ENCODE data around the gene SLC25A24.
"Not testable (repeated sequence)": the region's sequence is repeated elsewhere in the genome, so short reads cannot be mapped to it uniquely, and the experiment has no call there.

Gene SLC25A24

DNA sequence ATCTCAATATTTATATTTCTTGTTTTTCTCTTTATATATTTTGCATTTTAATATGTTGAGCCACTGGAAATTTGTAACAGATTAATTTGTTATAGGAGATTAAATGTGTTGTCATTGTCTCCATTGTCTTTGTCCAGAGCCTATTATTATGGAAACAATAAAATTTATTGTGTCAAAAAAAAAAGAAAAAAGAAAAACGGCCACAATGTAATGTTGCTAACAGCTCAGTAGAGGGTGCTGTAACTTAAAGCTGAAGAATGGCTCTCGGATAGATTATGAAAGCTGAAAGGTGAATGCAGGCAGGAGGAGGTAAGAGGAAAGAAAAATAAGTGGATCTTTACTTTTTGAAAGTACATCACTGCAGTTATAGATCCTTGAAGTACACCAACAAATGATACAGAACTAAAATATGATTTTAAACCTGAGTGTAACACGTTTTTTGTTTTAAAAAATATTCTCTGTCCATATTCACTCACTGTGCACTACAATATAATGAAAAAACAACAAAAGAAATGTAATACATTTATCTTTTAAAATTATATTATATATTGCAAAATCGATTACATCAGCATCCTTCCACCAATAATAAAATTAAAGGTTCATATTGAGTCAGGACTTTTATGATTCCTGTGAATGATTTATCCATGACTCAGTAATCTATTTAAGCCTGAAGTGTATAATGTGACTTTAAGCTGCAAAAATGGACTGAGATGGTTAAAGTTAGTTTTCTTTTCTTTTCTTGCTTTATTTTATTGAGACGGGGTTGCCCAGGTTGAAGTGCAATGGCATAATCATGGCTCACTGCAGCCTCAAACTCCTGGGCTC lies 14.7 kb upstream of the SLC25A24 start:
- H3K36me3 ChIP-seq (replicated peaks); H3K4me3 ChIP-seq (ENCODE audit: low read depth, low read length); H3K27ac ChIP-seq; H3K27me3 ChIP-seq (replicated peaks); DNase-seq; in situ Hi-C loops (cut with HindIII; ENCODE audit: low pct_ligation_motif_present, low sequenced_read_pairs): not testable (repeated sequence)
- TF ChIP-seq, protein P1, sequence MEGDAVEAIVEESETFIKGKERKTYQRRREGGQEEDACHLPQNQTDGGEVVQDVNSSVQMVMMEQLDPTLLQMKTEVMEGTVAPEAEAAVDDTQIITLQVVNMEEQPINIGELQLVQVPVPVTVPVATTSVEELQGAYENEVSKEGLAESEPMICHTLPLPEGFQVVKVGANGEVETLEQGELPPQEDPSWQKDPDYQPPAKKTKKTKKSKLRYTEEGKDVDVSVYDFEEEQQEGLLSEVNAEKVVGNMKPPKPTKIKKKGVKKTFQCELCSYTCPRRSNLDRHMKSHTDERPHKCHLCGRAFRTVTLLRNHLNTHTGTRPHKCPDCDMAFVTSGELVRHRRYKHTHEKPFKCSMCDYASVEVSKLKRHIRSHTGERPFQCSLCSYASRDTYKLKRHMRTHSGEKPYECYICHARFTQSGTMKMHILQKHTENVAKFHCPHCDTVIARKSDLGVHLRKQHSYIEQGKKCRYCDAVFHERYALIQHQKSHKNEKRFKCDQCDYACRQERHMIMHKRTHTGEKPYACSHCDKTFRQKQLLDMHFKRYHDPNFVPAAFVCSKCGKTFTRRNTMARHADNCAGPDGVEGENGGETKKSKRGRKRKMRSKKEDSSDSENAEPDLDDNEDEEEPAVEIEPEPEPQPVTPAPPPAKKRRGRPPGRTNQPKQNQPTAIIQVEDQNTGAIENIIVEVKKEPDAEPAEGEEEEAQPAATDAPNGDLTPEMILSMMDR (IDR thresholded peaks at IDR 0.05; ENCODE audit: low read depth, low read length, missing control alignments): peak; percentile 42

DNA sequence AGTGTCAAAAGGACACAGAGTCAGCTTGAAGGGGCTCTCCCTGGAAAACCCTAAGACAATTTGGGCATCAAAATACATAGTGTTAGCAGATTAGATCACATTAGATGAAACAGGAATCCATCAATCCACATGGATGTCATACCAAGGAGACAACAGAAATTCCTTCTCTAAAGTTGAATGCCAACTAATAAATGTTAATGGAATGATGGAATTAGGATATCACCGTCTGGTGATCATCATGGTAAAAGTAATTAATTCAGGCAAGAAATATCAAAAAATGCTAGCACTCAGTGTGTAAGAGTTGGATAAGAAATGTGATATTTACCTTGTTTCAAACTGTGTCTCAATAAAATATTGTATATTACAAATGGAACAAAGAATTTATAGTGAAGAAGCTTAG lies 10.9 kb upstream of the SLC25A24 start:
- Histone ChIP-seq H3K4me3 (ENCODE audit: low read depth, low read length) (no peak overlapping the region), H3K27ac (no peak overlapping the region)

DNA sequence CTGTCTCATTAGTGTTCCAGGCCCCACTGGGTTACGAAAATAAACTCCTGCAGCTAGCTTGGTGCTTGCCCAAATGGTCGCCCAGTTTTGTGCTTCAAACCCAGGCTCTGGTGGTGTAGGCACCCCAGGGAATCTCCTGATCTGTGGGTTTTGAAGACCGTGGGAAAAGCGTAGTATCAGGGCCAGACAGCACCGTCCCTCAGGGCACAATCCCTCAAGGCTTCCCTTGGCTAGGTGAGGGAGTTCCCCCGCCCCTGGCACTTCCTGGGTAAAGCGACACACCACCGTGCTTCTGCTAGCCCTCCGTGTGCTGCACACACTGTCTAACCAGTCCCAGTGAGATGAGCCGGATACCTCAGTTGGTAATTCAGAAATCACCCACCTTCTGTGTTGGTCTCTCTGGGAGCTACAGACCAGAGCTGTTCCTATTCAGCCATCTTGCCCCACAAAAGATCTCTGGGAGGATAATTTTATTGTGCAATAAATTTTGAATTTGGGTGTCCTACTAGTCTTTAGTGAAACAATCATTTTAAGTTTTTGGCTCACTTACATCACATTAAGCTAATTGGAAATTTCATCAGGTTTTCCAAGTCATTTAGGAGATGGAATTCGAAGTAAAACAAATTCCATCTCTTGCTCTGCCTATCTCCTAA lies 9.4 kb upstream of the SLC25A24 start:
- in situ Hi-C loops (cut with HindIII; ENCODE audit: low pct_ligation_motif_present, low sequenced_read_pairs): no loop called here
- no peak for DNase-seq
- H3K4me3 ChIP-seq (ENCODE audit: low read depth, low read length): no peak overlapping the region
- TF ChIP-seq, protein P1 (IDR thresholded peaks at IDR 0.05; ENCODE audit: low read depth, low read length, missing control alignments): no peak
- H3K27ac ChIP-seq: no peak overlapping the region
- H3K27me3 ChIP-seq (replicated peaks): peaks cover 12% of the 10 kb centered on the region
- H3K36me3 ChIP-seq (replicated peaks): no peaks in the 10 kb centered on the region

More for the DNA sequence above, 10.9 kb upstream of the SLC25A24 start:
- in situ Hi-C loops (cut with HindIII; ENCODE audit: low pct_ligation_motif_present, low sequenced_read_pairs): no loop called here
- TF ChIP-seq, protein P1 (IDR thresholded peaks at IDR 0.05; ENCODE audit: low read depth, low read length, missing control alignments): no peak
- no peak for DNase-seq
- Histone ChIP-seq H3K27me3 (replicated peaks) (peaks cover 12% of the 10 kb centered on the region), H3K36me3 (replicated peaks) (no peaks in the 10 kb centered on the region)

DNA sequence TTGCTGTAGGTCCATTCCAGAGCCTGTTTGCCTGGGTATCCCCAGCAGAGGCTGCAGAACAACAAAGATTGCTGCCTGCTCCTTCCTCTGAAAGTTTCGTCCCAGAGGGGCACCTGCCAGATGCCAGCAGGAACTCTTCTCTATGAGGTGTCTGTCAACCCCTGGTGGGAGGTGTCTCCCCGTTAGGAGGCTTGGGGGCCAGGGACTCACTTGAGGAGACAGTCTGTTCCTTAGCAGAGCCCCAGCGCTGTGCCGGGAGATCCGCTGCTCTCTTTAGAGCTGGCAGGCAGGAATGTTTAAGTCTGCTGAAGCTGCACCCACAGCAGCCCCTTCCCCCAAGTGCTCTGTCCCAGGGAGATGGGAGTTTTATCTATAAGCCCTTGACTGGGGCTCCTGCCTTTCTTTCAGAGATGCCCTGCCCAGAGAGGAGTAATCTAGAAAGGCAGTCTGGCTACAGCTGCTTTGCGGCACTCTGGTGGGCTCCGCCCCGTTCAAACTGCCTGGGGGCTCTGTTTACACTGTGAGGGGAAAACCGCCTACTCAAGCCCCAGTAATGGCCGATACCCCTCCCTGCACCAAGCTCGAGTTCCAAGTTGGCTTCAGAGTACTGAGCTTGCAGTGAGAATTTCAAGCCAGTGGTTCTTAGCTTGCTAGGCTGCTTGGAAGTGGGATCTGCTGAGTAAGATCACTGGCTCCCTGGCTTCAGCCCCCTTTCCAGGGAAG lies 8.7 kb upstream of the SLC25A24 start:
- H3K27ac ChIP-seq: no peak overlapping the region
- in situ Hi-C loops (cut with HindIII; ENCODE audit: low pct_ligation_motif_present, low sequenced_read_pairs): no loop called here
- no peak overlapping the region for H3K4me3 ChIP-seq (ENCODE audit: low read depth, low read length)
- peaks cover 12% of the 10 kb centered on the region for H3K27me3 ChIP-seq (replicated peaks)
- H3K36me3 ChIP-seq (replicated peaks): no peaks in the 10 kb centered on the region
- TF ChIP-seq, protein P1 (IDR thresholded peaks at IDR 0.05; ENCODE audit: low read depth, low read length, missing control alignments): no peak
- DNase-seq: no peak

DNA sequence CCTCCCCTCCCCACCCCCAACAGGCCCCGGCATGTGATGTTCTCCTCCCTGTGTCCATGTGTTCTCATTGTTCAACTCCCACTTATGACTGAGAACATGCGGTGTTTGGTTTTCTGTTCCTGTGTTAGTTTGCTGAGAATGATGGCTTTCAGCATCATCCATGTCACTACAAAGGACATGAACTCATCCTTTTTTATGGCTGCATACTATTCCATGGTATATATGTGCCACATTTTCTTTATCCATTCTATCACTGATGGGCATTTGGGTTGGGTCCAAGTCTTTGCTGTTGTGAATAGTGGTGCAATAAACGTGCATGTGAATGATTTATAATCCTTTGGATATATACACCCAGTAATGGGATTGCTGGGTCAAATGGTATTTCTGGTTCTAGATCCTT lies 3.4 kb upstream of the SLC25A24 start:
- in situ Hi-C loops (cut with HindIII; ENCODE audit: low pct_ligation_motif_present, low sequenced_read_pairs): not testable (repeated sequence)

DNA sequence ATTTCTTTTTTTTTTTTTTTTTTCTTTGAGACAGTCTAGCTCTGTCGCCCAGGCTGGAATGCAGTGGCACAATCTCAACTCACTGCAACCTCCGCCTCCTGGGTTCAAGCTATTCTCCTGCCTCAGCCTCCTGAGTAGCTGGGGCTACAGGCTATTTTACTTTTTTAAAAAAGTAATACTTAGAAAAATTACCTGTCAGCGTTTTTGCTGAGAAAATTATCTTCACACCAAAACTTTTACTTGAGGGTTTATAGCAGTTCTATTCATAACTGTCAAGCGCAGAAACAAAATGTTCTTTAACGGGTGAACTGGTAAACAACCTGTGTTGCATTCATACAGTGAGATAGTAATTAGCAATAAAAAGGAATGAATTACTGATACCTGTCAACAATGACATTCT lies 1.5 kb upstream of the SLC25A24 start:
- Histone ChIP-seq H3K4me3 (ENCODE audit: low read depth, low read length) (no peak overlapping the region), H3K27me3 (replicated peaks) (no peaks in the 10 kb centered on the region), H3K36me3 (replicated peaks) (peaks cover 4% of the 10 kb centered on the region), H3K27ac (no peak overlapping the region)
- TF ChIP-seq, protein P1 (IDR thresholded peaks at IDR 0.05; ENCODE audit: low read depth, low read length, missing control alignments): no peak
- in situ Hi-C loops (cut with HindIII; ENCODE audit: low pct_ligation_motif_present, low sequenced_read_pairs): no loop called here
- no peak for DNase-seq

More for the DNA sequence above, 3.4 kb upstream of the SLC25A24 start:
- H3K27me3 ChIP-seq (replicated peaks); DNase-seq; H3K36me3 ChIP-seq (replicated peaks); H3K4me3 ChIP-seq (ENCODE audit: low read depth, low read length); H3K27ac ChIP-seq: not testable (repeated sequence)
